Measurements from ENCODE around the gene SATB2. TPM values are rescaled to one million over a fixed set of nuclear protein-coding genes. Genes with fewer than 3 reads are reported as not detected.

SATB2 gene
- total RNA-seq, 2 experiments from 2014 or later, result 0.14 TPM; not detected in 1

DNA sequence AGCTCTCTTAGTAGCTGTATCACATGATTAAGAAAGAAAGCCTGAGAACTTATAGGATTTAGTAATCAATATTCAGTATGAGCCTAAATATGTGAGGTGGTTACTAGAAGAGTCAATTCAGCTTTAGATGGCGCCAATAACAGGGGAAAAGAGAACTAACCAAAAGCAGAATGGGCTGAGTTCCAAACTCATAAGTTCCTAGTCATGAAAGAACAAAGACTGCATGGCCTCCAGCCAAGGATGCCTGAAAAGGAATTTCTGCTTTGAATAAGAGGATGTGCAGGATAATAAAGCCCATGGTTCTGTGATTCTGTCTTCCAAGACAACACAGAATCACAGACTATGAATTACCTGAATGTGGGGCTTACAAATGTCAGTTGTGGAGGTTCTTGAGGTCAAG, 196.5 kb downstream of the SATB2 start:
- TF ChIP-seq, protein P1, sequence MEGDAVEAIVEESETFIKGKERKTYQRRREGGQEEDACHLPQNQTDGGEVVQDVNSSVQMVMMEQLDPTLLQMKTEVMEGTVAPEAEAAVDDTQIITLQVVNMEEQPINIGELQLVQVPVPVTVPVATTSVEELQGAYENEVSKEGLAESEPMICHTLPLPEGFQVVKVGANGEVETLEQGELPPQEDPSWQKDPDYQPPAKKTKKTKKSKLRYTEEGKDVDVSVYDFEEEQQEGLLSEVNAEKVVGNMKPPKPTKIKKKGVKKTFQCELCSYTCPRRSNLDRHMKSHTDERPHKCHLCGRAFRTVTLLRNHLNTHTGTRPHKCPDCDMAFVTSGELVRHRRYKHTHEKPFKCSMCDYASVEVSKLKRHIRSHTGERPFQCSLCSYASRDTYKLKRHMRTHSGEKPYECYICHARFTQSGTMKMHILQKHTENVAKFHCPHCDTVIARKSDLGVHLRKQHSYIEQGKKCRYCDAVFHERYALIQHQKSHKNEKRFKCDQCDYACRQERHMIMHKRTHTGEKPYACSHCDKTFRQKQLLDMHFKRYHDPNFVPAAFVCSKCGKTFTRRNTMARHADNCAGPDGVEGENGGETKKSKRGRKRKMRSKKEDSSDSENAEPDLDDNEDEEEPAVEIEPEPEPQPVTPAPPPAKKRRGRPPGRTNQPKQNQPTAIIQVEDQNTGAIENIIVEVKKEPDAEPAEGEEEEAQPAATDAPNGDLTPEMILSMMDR (IDR thresholded peaks at IDR 0.05), result no peak
- Mint-ChIP-seq H3K36me3 (ENCODE audit: low read depth) (peaks cover 4% of the 10 kb centered on the region), H3K4me1 (ENCODE audit: low read depth) (no peaks in the 10 kb centered on the region), H3K27ac (no peak overlapping the region), H3K27me3 (no peaks in the 10 kb centered on the region), H3K9me3 (peaks cover 28% of the 10 kb centered on the region), H3K4me3 (no peak overlapping the region)
- intact Hi-C loops (cut with micrococcal nuclease), result no loop called here
- CTCF ChIA-PET, result no interaction called here
- POLR2A ChIA-PET, result no interaction called here
- DNase-seq (no peak), ATAC-seq (no peak)

DNA sequence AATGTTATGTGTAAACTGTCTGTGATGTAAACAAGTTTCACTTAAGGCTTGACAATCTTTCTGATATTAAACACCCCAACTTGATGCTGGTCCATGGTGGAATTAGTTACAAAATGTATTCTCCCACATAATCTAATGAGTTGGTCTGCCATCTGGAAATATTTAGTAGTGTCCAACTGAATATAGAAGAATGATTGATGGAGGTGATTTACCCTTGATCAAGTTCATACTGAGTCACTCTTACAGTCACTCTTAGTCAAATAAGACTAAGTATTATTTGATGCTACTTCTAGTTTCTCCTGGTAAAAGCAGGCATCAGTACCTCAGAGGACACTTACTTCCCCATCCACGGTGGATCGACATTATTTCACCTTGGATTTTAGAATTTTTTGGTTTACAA, 198.1 kb downstream of the SATB2 start:
- H3K4me1 Mint-ChIP-seq (ENCODE audit: low read depth), result no peaks in the 10 kb centered on the region
- H3K27ac Mint-ChIP-seq, result no peak overlapping the region
- no peak overlapping the region for H3K4me3 Mint-ChIP-seq
- TF ChIP-seq, protein P1 (IDR thresholded peaks at IDR 0.05), result no peak
- no peak for DNase-seq
- peaks cover 20% of the 10 kb centered on the region for H3K9me3 Mint-ChIP-seq
- no peaks in the 10 kb centered on the region for H3K27me3 Mint-ChIP-seq
- ATAC-seq, result no peak
- H3K36me3 Mint-ChIP-seq (ENCODE audit: low read depth), result peaks cover 4% of the 10 kb centered on the region
- intact Hi-C loops (cut with micrococcal nuclease), result no loop called here
- POLR2A ChIA-PET, result no interaction called here
- CTCF ChIA-PET, result no interaction called here

DNA sequence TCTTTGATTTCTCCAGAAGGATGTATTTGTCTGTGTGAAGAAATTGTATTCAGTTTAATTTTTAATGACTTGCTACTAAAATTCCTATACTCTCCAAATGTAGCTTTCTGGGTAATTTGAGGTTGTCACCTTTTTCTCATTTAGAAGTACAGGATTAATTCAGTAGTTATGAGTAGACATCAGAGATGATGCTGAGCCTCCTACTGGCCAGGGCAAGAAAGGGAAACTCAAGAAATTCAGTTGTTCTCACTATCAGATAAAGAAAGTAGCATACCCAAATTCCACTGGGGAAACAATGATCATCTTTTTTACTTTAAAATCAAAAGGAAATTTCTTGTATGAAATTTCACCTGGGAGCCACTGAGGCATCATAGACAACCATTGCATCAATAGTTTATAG, 199.4 kb downstream of the SATB2 start:
- intact Hi-C loops (cut with micrococcal nuclease), result no loop called here
- peaks cover 4% of the 10 kb centered on the region for H3K36me3 Mint-ChIP-seq (ENCODE audit: low read depth)
- H3K27me3 Mint-ChIP-seq, result no peaks in the 10 kb centered on the region
- no peak overlapping the region for H3K27ac Mint-ChIP-seq
- DNase-seq (no peak), ATAC-seq (no peak)
- ChIA-PET POLR2A (no interaction called here), CTCF (no interaction called here)
- no peak overlapping the region for H3K4me3 Mint-ChIP-seq
- TF ChIP-seq, protein P1 (IDR thresholded peaks at IDR 0.05), result no peak
- H3K4me1 Mint-ChIP-seq (ENCODE audit: low read depth), result no peaks in the 10 kb centered on the region
- H3K9me3 Mint-ChIP-seq, result peaks cover 15% of the 10 kb centered on the region

DNA sequence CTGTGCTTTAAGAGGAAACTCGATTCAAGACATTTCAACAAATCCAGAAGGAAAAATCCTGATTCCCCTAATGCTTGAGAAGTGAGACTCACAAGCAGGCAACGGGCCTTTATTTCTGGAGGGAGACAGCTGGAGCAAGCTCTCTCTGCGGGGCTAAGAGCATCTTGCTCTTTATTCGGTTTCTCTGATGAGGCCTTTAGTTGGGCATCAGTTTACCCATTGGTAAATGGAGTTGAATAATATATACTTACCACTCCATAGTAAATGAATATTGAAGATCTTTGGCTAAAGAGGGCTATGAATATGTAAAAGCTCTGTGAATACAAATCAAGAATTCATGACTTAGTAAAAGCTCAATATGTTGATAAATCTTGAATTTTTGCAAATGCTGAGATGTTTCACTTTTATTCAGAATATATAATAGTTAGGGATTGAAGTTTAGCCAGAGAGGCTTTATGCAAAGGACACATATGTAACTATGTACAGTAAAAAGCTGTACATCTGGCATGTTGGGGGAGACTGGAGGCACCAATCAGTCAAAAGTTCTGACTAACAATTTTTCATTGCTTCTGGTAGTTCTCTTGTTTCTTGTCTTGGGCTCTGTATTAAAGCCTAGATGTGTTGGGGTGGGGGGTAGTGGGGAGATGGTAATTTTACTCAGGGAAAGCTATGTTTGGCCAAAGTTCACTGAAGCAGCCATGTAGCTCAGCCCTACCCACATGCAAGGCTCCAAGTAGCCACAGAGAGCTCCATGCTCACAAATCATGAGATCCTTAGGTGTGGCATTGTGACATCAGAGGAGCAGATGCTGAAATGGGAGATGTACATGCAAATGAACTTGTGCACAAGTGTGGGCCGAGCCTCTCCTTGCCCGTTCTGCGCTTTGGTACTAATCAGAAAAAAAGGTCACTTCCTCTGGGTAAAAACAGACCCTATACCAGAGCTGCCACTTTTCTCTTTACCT, 200.2 kb downstream of the SATB2 start:
- Mint-ChIP-seq H3K4me3 (no peak overlapping the region), H3K9me3 (peaks cover 10% of the 10 kb centered on the region), H3K4me1 (ENCODE audit: low read depth) (no peaks in the 10 kb centered on the region), H3K27ac (no peak overlapping the region), H3K36me3 (ENCODE audit: low read depth) (peaks cover 4% of the 10 kb centered on the region), H3K27me3 (no peaks in the 10 kb centered on the region)
- no peak for DNase-seq
- CTCF ChIA-PET, result no interaction called here
- TF ChIP-seq, protein P1 (IDR thresholded peaks at IDR 0.05), result no peak
- POLR2A ChIA-PET, result no interaction called here
- ATAC-seq, result no peak
- intact Hi-C loops (cut with micrococcal nuclease), result no loop called here

DNA sequence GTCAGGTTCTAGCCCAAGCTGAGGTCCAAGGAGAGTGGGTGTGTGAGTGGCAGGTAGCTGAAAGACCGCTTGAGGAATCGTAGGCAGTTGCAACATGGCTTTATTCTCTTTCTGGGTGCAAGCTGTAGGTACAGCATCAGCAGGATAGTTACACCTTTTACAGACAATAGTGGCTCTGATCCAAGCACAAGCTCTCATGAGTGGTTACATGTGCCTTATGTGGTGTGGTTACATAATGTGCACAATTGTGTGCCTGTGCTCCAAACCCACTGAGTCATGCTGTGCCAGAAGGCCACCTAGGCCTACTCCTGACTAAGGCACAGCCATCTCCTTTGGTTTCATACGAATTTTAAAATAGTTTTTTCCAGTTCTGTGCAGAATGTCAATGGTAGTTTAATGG, 227.6 kb downstream of the SATB2 start:
- Mint-ChIP-seq H3K36me3 (ENCODE audit: low read depth) (no peaks in the 10 kb centered on the region), H3K27me3 (peaks cover 2% of the 10 kb centered on the region), H3K27ac (no peak overlapping the region), H3K4me1 (ENCODE audit: low read depth) (no peaks in the 10 kb centered on the region), H3K9me3 (peaks cover 8% of the 10 kb centered on the region), H3K4me3 (no peak overlapping the region)
- ChIA-PET POLR2A (no interaction called here), CTCF (no interaction called here)
- TF ChIP-seq, protein P1 (IDR thresholded peaks at IDR 0.05), result no peak
- DNase-seq (no peak), ATAC-seq (no peak)
- intact Hi-C loops (cut with micrococcal nuclease), result no loop called here

Data from activated CD8-positive, alpha-beta T cell treated with anti-CD3 and anti-CD28 coated beads for 36 hours (primary cell).